Smooth muscle cell (in vitro differentiated cells): ENCODE data around the gene HOXA13. TPM values are rescaled to one million over a fixed set of nuclear protein-coding genes. Genes with fewer than 3 reads are reported as not detected.

Experiments
- DNase-seq: peaks from one replicate; lab custom pipeline; 2025; ENCODE audit not compliant: unreplicated experiment; lab: John Stamatoyannopoulos, UW
- H2AFZ ChIP-seq: fragments of 200-600 bp; sonication (generic); 2 replicates; pipeline ENCODE4 v1.6.0; 2016; ENCODE audit warnings: antibody characterized with exemption, low read depth, mild to moderate bottlenecking
- H3F3A ChIP-seq: fragments of 200-600 bp; sonication (generic); 2 replicates; pipeline ENCODE4 v1.6.0; 2017; ENCODE audit warnings: antibody characterized with exemption, low read depth
- H3K27ac ChIP-seq: fragments of 200-600 bp; sonication (generic); 2 replicates; pipeline ENCODE4 v1.5.1; 2016; ENCODE audit warnings: low read depth, mild to moderate bottlenecking
- H3K27me3 ChIP-seq: fragments of 200-600 bp; sonication (generic); 2 replicates; pipeline ENCODE4 v1.6.1; 2016; ENCODE audit warnings: low read depth, mild to moderate bottlenecking
- H3K36me3 ChIP-seq: fragments of 200-600 bp; sonication (generic); 2 replicates; pipeline ENCODE4 v1.5.1; 2016; ENCODE audit warnings: low read depth
- H3K4me1 ChIP-seq: fragments of 200-600 bp; sonication (generic); 2 replicates; pipeline ENCODE4 v1.5.1; 2016; ENCODE audit warnings: low read depth
- H3K4me2 ChIP-seq: fragments of 200-600 bp; sonication (generic); 2 replicates; pipeline ENCODE4 v1.6.0; 2016; ENCODE audit warnings: mild to moderate bottlenecking
- H3K4me3 ChIP-seq: fragments of 200-600 bp; sonication (generic); 2 replicates; pipeline ENCODE4 v1.5.1; 2016; ENCODE audit warnings: mild to moderate bottlenecking
- H3K79me2 ChIP-seq: fragments of 200-600 bp; sonication (generic); 2 replicates; pipeline ENCODE4 v1.6.0; 2016; ENCODE audit warnings: low read depth, mild to moderate bottlenecking
- H3K9ac ChIP-seq: fragments of 200-600 bp; sonication (generic); 2 replicates; pipeline ENCODE4 v1.6.0; 2016; ENCODE audit warnings: low read depth
- H3K9me3 ChIP-seq: fragments of 200-600 bp; sonication (generic); replicated peaks from 2 replicates; pipeline ENCODE4 v1.5.1; 2016; ENCODE audit warnings: low read depth
- H4K20me1 ChIP-seq: fragments of 200-600 bp; sonication (generic); 2 replicates; pipeline ENCODE4 v1.6.0; 2016; ENCODE audit warnings: low read depth
- CTCF ChIP-seq: fragments of 200-600 bp; sonication (generic); IDR thresholded peaks from 2 replicates; pipeline ENCODE4 v1.5.1; 2017; ENCODE audit warnings: borderline replicate concordance, mild to moderate bottlenecking, antibody characterized with exemption; ENCODE audit not compliant: insufficient read depth, poor library complexity, severe bottlenecking
- WGBS: methylation state at CpG from one replicate; pipeline ENCODE4 v1.1.7; 2016; ENCODE audit warnings: low lambda C conversion rate; 5-methylcytosine and 5-hydroxymethylcytosine counted together
- polyA plus RNA-seq: library from polyadenylated mRNA; unstranded; fragments of >200 nt; fragmentation: Nextera tagmentation; extraction: Ambion mirVana; gene quantifications from 2 replicates; pipeline ENCODE4 v1.2.1, GENCODE V29; 2016
- total RNA-seq: library from RNA; depleted of rRNA; stranded (reverse); fragments of >200 nt; gene quantifications from 2 replicates; pipeline ENCODE4 v1.2.3, GENCODE V29; 2014

The HOXA13 gene
- total and polyA plus RNA-seq, 2 experiments from 2014 or later, result 10.0 to 14.2 TPM

DNA sequence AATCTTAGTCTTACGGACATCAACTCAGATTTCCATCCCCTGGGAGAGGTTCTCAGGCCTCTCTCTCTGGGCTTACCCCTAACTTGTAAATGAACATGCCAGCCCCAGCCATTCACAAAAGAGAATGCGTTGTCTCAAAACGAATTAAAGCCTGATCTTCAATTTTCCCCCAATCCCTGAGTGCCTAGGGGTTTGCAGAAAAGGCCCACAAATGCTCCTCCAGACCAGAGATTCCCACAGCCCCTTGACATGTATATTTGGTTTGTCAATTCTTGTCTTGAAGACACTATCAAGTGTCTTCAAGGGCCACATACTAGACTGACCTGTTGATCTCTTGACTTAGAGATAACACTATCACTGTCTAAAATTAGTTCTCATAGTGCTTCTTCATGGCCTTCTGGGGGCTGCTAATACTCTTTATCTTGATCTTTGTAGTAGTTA lies 11.9 kb upstream of the HOXA13 start:
- Histone ChIP-seq H3K79me2 (peaks cover 5% of the 10 kb centered on the region), H3K9me3 (no peaks in the 10 kb centered on the region), H3K27ac (no peak overlapping the region), H3F3A (peaks cover 4% of the 10 kb centered on the region), H3K36me3 (no peaks in the 10 kb centered on the region), H3K27me3 (peaks cover 16% of the 10 kb centered on the region), H3K4me3 (no peak overlapping the region), H3K4me1 (peaks cover 23% of the 10 kb centered on the region), H2AFZ (no peak overlapping the region), H3K9ac (no peak overlapping the region), H3K4me2 (no peak overlapping the region), H4K20me1 (no peaks in the 10 kb centered on the region)
- TF ChIP-seq CTCF, result no peak
- no peak for DNase-seq
- 77% methylated on average over 3 of the region's 3 CpGs for WGBS

DNA sequence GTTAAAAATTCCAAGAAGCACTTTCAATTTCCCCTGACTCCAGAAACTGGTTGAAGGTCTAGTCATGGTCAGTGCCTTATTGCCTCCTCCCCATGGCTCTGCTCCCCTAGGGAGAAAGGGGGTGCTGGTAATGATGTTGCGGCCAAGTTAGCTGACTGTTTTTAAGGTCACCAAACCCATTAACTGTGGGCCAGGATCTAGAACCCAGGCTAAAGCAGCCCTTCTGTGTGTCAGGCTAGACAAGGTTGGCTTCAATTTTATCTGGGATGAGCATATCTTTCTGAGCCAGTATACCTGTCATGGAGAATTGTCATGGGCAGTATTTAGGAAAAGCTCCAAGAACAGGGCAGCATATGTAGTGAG lies 11.2 kb upstream of the HOXA13 start:
- peak overlapping the region; percentile 86 for H3K4me2 ChIP-seq
- peaks cover 4% of the 10 kb centered on the region for H3F3A ChIP-seq
- peaks cover 12% of the 10 kb centered on the region for H3K79me2 ChIP-seq
- peaks cover 23% of the 10 kb centered on the region for H3K4me1 ChIP-seq
- H3K9ac ChIP-seq, result no peak overlapping the region
- DNase-seq, result no peak
- H4K20me1 ChIP-seq, result no peaks in the 10 kb centered on the region
- 93% methylated on average over 1 of the region's 1 CpG for WGBS
- no peak overlapping the region for H3K4me3 ChIP-seq
- H3K27me3 ChIP-seq, result peaks cover 24% of the 10 kb centered on the region
- H3K27ac ChIP-seq, result no peak overlapping the region
- no peaks in the 10 kb centered on the region for H3K36me3 ChIP-seq
- TF ChIP-seq CTCF, result no peak
- no peak overlapping the region for H2AFZ ChIP-seq
- no peaks in the 10 kb centered on the region for H3K9me3 ChIP-seq

- Histone ChIP-seq H3F3A (peaks cover 4% of the 10 kb centered on the region), H3K79me2 (peaks cover 17% of the 10 kb centered on the region), H3K4me2 (peak overlapping the region; percentile 86), H3K9ac (no peak overlapping the region), H3K36me3 (no peaks in the 10 kb centered on the region), H2AFZ (peak overlapping the region; percentile 91), H3K27me3 (peaks cover 29% of the 10 kb centered on the region), H3K4me3 (peak overlapping the region; percentile 35), H3K27ac (no peak overlapping the region), H4K20me1 (no peaks in the 10 kb centered on the region), H3K4me1 (peaks cover 23% of the 10 kb centered on the region), H3K9me3 (no peaks in the 10 kb centered on the region)
- 18% methylated on average over 32 of the region's 32 CpGs for WGBS
- no peak for DNase-seq
- TF ChIP-seq CTCF, result peak; percentile 71
These were observed 10.7 kb upstream of the HOXA13 start for GRCh38 chr7:27210441-27211083.

DNA sequence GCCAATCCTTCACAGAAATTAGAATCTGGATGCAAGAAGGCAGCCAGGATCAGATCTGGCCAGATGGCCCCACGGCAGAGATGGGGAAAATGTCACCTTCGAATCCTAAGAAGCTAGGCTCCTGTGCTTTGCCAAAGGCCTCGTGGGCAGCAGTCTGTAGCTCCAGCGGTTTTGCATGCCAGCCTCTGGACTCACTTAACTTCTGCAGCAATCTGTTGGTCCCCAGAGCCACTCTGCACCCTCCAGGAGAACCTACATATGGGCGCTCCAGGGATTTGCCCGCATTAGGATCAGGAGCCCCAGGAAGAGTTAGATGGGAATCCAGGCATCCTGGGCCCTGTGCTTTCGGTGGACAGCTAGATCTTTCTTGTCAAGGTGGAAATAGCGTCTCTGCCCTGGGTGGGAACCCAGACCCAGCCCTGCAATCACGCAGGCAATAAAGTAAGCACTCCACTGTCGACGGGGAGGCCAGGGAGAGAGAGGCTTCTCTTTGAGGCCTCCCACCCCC lies 10.1 kb upstream of the HOXA13 start:
- H3K4me1 ChIP-seq, result peaks cover 23% of the 10 kb centered on the region
- WGBS, result 57% methylated on average over 11 of the region's 11 CpGs
- peak overlapping the region; percentile 86 for H3K4me2 ChIP-seq
- H3K4me3 ChIP-seq, result no peak overlapping the region
- TF ChIP-seq CTCF, result no peak
- H3K36me3 ChIP-seq, result no peaks in the 10 kb centered on the region
- peak overlapping the region; percentile 91 for H2AFZ ChIP-seq
- H4K20me1 ChIP-seq, result no peaks in the 10 kb centered on the region
- H3K9me3 ChIP-seq, result no peaks in the 10 kb centered on the region
- H3F3A ChIP-seq, result peaks cover 4% of the 10 kb centered on the region
- H3K27me3 ChIP-seq, result peaks cover 31% of the 10 kb centered on the region
- H3K27ac ChIP-seq, result no peak overlapping the region
- H3K79me2 ChIP-seq, result peaks cover 22% of the 10 kb centered on the region
- no peak for DNase-seq
- H3K9ac ChIP-seq, result no peak overlapping the region
